ENCODE measurements around the gene AKR1C4.
"Not testable (repeated sequence)": the region's sequence is repeated elsewhere in the genome, so short reads cannot be mapped to it uniquely, and the experiment has no call there.

The AKR1C4 gene

GRCh38 chr10:5196702-5197113 lies at the start of gene AKR1C4:
TSS of gene AKR1C4 (plus strand) at chr10:5196837. CDS start at chr10:5196868, 31 bp downstream.
- no peak for DNase-seq

GRCh38 chr10:5146920-5147254 lies 49.8 kb upstream of the AKR1C4 start:
- DNase-seq = no peak

- no peak for DNase-seq
These were observed 49.2 kb upstream of the AKR1C4 start for GRCh38 chr10:5147255-5147980.

- no peak for DNase-seq
These were observed 48.5 kb upstream of the AKR1C4 start for GRCh38 chr10:5147981-5148677.

- no peak for DNase-seq
These were observed 48.0 kb upstream of the AKR1C4 start for GRCh38 chr10:5148678-5149032.

GRCh38 chr10:5151076-5151475 lies 45.6 kb upstream of the AKR1C4 start:
- DNase-seq = no peak

GRCh38 chr10:5155951-5156350 lies 40.7 kb upstream of the AKR1C4 start:
- no peak for DNase-seq

- no peak for DNase-seq
These were observed 39.1 kb upstream of the AKR1C4 start for GRCh38 chr10:5157501-5157900.

GRCh38 chr10:5159126-5159525 lies 37.5 kb upstream of the AKR1C4 start:
- no peak for DNase-seq

GRCh38 chr10:5163487-5163886 lies 33.1 kb upstream of the AKR1C4 start:
- no peak for DNase-seq

GRCh38 chr10:5165738-5166137 lies 30.9 kb upstream of the AKR1C4 start:
- DNase-seq = no peak

- peak in 1 of 2 donors; percentile 29 for DNase-seq
These were observed 27.7 kb upstream of the AKR1C4 start for GRCh38 chr10:5168897-5169420.

GRCh38 chr10:5175581-5175980 lies 21.1 kb upstream of the AKR1C4 start:
- DNase-seq = not testable (repeated sequence)

- not testable (repeated sequence) for DNase-seq
These were observed 16.1 kb upstream of the AKR1C4 start for GRCh38 chr10:5180503-5180902.

GRCh38 chr10:5183923-5184322 lies 12.7 kb upstream of the AKR1C4 start:
- DNase-seq = no peak

GRCh38 chr10:5184987-5185775 lies 11.5 kb upstream of the AKR1C4 start, which contains the start of gene AKR1C8:
TSS of gene AKR1C8 (minus strand) at chr10:5185150. CDS start at chr10:5185104, 46 bp downstream.
- DNase-seq = no peak

GRCh38 chr10:5187867-5188266 lies 8.8 kb upstream of the AKR1C4 start:
- DNase-seq = no peak

- DNase-seq = no peak
These were observed 8.3 kb upstream of the AKR1C4 start for GRCh38 chr10:5188358-5188757.

- no peak for DNase-seq
These were observed 2.2 kb upstream of the AKR1C4 start for GRCh38 chr10:5194431-5194830.

- no peak for DNase-seq
These were observed 786 bp upstream of the AKR1C4 start for GRCh38 chr10:5195727-5196374.

GRCh38 chr10:5198386-5198785 lies 1.7 kb downstream of the AKR1C4 start:
- DNase-seq = no peak

- no peak for DNase-seq
These were observed 2.8 kb downstream of the AKR1C4 start for GRCh38 chr10:5199398-5199797.

GRCh38 chr10:5206799-5207198 lies 10.2 kb downstream of the AKR1C4 start:
- no peak for DNase-seq
